HL-60 (cell line): ENCODE measurements around the gene BCL11A.
"Not testable (repeated sequence)": the region's sequence is repeated elsewhere in the genome, so short reads cannot be mapped to it uniquely, and the experiment has no call there.

Source experiments
- TF ChIP-seq, protein P1 (sequence below): IDR thresholded peaks from one replicate; pipeline ENCODE4 v1.5.1; 2011; ENCODE audit warnings: low read length, control low read depth, inconsistent platforms; ENCODE audit not compliant: insufficient read depth
- TF ChIP-seq, protein P2 (sequence below): IDR thresholded peaks from 2 replicates; pipeline ENCODE4 v1.6.1; 2012; ENCODE audit warnings: low read depth; ENCODE audit not compliant: insufficient replicate concordance

DNA sequence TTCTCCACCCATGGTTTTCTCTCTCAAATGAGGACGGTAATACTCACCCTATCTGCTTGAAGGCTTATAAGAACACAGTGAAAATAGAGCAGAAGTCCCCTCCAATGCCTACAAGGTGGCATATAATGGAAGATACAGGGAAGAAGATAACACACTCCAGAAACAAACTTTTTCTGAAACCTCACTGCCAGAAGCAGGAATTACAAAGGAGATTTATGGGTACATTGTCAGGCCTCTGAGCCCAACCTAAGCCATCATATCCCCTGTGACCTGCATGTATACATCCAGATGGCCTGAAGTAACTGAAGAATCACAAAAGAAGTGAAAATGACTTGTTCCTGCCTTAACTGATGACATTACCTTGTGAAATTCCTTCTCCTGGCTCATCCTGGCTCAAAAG lies 136.2 kb downstream of the BCL11A start:
- TF ChIP-seq, protein P1, sequence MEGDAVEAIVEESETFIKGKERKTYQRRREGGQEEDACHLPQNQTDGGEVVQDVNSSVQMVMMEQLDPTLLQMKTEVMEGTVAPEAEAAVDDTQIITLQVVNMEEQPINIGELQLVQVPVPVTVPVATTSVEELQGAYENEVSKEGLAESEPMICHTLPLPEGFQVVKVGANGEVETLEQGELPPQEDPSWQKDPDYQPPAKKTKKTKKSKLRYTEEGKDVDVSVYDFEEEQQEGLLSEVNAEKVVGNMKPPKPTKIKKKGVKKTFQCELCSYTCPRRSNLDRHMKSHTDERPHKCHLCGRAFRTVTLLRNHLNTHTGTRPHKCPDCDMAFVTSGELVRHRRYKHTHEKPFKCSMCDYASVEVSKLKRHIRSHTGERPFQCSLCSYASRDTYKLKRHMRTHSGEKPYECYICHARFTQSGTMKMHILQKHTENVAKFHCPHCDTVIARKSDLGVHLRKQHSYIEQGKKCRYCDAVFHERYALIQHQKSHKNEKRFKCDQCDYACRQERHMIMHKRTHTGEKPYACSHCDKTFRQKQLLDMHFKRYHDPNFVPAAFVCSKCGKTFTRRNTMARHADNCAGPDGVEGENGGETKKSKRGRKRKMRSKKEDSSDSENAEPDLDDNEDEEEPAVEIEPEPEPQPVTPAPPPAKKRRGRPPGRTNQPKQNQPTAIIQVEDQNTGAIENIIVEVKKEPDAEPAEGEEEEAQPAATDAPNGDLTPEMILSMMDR, result not testable (repeated sequence)
- TF ChIP-seq, protein P2, sequence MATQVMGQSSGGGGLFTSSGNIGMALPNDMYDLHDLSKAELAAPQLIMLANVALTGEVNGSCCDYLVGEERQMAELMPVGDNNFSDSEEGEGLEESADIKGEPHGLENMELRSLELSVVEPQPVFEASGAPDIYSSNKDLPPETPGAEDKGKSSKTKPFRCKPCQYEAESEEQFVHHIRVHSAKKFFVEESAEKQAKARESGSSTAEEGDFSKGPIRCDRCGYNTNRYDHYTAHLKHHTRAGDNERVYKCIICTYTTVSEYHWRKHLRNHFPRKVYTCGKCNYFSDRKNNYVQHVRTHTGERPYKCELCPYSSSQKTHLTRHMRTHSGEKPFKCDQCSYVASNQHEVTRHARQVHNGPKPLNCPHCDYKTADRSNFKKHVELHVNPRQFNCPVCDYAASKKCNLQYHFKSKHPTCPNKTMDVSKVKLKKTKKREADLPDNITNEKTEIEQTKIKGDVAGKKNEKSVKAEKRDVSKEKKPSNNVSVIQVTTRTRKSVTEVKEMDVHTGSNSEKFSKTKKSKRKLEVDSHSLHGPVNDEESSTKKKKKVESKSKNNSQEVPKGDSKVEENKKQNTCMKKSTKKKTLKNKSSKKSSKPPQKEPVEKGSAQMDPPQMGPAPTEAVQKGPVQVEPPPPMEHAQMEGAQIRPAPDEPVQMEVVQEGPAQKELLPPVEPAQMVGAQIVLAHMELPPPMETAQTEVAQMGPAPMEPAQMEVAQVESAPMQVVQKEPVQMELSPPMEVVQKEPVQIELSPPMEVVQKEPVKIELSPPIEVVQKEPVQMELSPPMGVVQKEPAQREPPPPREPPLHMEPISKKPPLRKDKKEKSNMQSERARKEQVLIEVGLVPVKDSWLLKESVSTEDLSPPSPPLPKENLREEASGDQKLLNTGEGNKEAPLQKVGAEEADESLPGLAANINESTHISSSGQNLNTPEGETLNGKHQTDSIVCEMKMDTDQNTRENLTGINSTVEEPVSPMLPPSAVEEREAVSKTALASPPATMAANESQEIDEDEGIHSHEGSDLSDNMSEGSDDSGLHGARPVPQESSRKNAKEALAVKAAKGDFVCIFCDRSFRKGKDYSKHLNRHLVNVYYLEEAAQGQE, result not testable (repeated sequence)
